ENCODE measurements around the gene ALS2CL.

- TF ChIP-seq MAX (IDR thresholded peaks at IDR 0.05): 0 out of 2 replicates have a peak, but pooled peaks have one; percentile 9
- no peak for TF ChIP-seq FOSL2 (IDR thresholded peaks at IDR 0.05)
- TF ChIP-seq FOSL2 (CRISPR knock-in tag; IDR thresholded peaks at IDR 0.05): no peak
- TF ChIP-seq POLR2A (IDR thresholded peaks at IDR 0.05; ENCODE audit: low read length): peak; percentile 54
- no peak for TF ChIP-seq ZC3H11A (IDR thresholded peaks at IDR 0.05)
- no peak for TF ChIP-seq CTCF (IDR thresholded peaks at IDR 0.05)
- TF ChIP-seq ZFP36 (IDR thresholded peaks at IDR 0.05; ENCODE audit: borderline replicate concordance, partially characterized antibody): no peak
- no peak for TF ChIP-seq REST (IDR thresholded peaks at IDR 0.05)
- TF ChIP-seq GATA3 (IDR thresholded peaks at IDR 0.05; ENCODE audit: borderline replicate concordance): no peak
- no peak for TF ChIP-seq ELK1 (IDR thresholded peaks at IDR 0.05; ENCODE audit: low read depth, low read length)
- TF ChIP-seq PHF8 (IDR thresholded peaks at IDR 0.05; ENCODE audit: borderline replicate concordance, low read depth): no peak
Measured at GRCh38 chr3:46693038-46693891, at the start of gene ALS2CL.
